ENCODE results near the gene GSDME.

GSDME gene

DNA sequence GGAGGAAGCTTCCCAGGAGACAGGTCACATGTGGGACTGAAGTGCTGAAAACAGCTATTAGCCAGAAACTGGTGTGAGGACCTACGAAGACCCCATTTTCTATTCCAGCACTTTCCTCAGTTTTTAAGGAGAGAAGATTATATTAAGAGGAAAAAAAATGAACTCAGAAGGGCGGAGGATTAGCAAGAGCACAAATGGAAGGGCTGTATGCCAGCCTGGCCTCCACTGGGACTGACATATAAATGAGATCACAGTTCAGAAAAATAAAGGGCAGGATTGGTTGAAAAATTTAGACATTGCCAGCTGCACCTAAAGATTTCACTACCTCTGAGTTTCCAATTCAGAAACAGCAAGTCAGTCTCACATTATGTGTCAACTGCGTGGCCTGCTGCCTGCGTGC, 53.0 kb downstream of the GSDME start:
- DNase-seq (ENCODE audit: low read depth): no peak

DNA sequence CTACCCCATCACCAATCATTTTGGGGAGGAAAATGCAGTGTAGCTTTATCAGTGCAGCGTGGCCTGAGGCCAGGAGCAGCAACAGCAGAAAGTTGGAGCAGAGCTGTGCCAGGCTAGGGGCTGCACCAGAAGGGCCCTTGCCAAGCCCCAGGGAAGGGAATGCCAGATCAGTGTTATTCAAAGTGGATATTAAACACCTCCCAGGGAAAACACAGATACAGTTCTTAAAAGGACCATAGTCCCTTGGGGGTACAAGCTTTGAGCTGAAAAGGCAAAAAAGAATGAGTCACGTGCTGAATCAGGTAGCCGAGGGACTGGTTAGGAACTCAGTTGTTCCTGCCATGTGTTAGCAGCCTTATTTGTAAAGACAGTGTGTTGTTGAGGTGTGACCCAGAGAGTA, 54.0 kb downstream of the GSDME start:
- no peak for DNase-seq (ENCODE audit: low read depth)

DNA sequence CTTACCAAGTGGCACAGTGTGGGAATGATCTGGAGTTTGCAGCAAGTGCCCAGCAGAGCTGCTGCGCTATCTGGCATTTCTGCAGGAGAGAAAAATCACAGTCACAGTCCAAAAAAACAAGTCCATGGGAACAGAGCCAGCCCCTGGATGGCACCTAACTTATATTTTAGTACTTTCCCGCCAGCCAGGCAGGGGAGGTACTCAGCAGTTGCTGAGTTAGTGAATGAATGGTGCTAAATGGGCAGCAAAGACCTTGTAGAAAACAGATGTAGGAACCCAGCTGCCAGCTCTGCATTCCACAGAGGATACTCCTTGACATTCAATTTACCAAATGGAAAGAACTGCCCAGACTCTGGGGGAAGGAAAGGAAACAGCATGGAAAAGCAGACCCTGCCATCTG, 54.5 kb downstream of the GSDME start:
- no peak for DNase-seq (ENCODE audit: low read depth)

DNA sequence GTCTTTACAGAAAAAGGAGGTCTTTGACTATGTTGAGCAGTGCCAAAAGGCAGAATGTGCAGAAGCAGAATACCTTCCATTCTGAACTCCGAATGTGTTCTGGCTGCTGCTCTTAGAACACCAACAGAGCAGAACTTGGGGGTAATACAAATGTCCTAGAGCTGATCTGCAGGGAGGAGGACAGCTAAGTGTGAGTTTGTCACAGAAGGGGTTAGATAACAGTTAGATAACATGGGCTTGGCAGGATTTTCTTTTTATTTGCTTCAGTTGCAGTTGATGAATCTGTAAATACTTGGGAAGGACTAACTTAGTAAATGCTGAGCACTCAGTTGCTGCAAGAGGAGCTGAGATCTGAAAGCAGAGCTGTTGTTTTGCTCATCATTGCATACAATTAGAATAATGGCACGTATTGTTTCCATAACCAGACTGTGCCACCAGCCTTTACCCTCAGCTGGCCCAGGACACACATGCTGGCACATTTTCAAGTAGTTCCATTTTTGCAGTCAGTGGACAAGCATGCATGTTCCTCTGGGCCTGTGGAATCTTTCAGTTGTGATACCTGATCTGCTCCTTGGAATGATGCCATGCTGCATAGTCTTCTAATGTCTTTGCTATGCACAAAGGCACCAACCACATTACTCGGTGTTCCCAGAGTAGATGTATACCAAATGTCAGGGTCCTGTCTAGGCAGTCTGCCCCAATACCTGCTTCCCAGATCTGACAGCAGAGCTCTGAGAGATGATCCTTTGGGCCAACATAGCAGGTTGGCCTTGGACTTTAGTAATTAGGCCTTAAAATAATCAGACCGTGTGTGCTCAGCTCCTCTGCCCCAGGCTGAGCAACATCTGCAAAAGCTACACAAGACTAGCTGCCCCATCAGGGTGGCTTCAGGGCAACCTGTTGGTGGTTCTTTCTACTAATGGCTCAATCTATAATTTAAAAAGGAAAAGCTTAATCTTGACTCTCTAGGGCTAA, 55.7 kb downstream of the GSDME start:
- DNase-seq (ENCODE audit: low read depth): no peak

DNA sequence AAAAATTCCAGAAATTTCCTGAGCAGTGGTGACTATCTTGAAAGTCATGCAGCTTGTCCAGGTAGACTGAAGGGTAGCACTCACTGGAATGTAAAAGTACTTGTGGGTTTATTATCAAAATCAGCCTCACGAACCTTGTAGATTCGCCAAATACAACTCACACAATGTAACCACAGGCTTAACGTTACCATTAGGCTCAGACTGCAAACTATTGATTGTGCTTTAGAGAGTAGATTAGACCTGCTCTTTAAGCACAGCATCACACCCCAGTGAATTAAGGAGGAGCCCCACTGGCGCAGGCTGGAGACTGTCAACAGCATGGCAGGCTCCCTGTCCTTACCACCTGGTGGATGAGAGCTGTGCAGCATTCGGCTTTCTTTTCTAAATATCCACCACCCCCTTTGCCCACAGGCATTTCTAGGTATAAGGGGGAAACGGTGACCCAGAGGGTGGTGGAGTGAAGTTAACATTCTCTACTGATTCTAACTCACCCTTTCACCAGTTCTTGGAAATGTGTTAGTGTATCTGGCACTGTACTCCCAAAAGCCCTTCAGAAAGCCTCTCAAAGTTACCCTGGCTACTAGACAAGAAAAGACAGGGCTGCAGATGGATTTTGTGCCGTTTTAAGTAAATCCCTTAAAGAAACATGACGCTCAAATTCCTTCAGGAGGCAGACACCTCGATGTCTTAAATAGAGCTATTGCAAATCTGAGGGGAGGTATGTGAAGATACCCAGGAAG, 56.6 kb downstream of the GSDME start:
- DNase-seq (ENCODE audit: low read depth): no peak

DNA sequence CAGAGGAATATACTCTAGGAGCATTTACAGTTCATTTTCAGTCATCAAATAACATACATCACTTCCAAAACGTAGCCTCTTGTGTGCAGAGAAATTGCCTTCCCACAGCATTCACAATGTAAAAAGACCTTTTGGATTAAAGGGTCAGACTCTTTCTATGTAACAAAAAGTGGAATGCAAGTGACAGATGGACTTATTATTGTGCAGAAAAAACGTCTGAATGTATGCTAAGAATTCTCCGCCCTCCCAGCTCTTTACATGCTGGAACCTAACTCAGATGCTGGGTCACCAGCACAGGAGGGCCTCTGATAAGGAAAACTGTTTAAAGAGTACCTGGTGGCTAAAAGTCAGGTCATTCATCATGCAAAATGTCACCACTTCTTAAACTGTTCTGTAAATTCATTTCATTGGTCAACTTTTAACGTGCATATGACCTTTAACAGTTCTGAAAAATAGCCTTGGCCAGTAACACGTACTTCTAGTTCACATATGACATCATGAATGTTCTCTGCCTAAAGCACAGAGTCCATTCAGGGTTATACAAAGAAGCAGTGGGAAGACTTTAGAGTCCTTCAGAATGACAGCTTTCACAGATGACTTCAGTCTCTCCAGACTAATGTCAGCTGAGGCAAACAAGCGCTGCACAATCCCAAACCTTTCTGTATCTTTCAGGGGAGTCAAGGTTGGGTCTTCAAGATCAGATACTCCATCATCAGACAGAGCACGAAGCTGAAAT, 58.6 kb downstream of the GSDME start:
- DNase-seq (ENCODE audit: low read depth): no peak

DNA sequence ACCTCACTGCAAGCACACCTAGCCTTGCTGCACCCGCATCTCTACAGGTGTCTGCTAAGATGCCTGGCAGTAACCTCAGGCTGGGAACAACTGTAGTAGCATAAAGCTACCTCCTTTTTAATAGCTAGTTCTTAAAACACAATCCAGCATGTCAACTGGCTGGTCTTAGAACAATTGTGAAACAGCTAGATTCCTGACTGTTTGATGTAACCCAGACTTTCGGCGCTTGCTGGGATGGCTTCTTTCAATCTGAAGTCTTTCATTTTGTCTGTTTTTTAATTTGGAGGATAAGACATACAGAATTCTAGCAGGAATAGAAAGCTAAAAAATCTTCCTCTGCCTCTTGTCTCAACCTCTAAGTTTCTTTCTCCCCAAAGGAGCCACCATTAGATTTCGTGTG, 59.8 kb downstream of the GSDME start:
- DNase-seq (ENCODE audit: low read depth): no peak

DNA sequence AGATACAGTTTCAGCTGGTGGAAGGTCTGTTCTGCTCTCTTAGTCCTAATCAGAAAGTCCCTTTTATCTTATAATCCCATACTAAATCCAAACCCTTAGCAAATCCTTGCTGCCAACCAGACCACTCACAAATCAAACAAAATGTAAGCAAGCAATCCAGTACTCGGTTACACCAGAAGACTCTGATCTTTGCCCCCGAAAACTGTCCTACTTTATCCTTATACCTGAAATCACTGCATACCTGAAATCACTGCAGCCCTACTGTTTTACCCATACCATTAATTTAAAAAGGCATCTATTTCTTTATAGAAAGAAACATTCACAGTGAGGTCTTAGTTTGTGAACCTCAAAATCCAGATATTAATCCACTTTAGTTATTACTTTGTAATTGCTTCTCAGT, 64.7 kb downstream of the GSDME start:
- no peak for DNase-seq (ENCODE audit: low read depth)

DNA sequence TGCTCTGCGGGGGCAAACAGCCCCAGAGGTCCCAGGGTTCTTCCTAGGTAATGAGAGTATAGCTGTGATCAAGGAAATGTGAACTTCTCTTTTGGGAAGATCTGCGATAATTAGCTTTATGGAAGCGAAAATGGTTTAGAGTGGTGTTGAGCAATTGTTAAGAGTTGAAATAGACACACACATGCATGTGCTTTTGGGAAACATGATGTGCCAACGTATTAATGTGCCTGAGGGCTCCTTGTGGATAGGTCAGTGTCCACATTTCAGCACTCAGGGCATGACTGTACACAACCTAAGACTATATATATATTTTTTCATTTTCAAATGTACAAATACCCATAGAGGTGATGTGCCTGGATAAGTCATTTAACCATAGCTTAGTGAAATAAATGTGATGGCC, 67.0 kb downstream of the GSDME start:
- DNase-seq (ENCODE audit: low read depth): no peak

DNA sequence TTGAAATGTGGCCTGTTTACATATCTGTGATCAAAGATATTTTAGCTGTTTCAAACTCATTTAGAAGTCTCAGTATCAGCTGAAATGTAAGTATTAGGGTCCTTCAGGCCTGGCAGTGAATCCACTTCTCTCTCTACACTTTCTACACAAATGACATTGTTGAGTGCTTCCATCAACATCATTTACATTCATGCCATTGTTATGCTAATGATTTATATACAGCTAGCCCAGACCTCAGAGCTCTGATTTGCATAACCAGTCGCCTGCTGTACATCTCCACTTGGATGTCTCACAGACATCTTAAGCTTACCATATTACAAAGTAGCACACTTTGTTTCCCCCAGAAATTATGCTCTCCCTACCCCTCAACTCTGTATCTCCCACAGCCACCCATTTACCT, 71.6 kb downstream of the GSDME start:
- no peak for DNase-seq (ENCODE audit: low read depth)

DNA sequence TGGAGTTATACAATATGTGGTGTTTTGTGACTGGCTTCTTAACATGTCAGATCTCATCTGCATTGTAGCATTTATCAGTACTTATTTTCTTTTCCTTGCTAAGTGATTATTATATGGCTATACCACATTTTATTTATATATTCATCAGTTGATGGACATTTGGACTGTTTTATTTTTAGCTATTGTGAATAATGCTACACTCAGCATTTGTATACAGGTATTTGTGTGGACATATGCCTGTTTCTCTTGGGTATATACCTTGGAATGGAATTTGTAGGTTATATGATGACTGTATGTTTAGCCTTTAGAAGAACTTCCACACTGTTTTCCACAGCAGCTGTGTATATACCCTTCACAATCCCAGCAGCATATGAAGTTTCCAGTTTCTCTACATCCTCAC, 86.5 kb downstream of the GSDME start:
- DNase-seq (ENCODE audit: low read depth): no peak

DNA sequence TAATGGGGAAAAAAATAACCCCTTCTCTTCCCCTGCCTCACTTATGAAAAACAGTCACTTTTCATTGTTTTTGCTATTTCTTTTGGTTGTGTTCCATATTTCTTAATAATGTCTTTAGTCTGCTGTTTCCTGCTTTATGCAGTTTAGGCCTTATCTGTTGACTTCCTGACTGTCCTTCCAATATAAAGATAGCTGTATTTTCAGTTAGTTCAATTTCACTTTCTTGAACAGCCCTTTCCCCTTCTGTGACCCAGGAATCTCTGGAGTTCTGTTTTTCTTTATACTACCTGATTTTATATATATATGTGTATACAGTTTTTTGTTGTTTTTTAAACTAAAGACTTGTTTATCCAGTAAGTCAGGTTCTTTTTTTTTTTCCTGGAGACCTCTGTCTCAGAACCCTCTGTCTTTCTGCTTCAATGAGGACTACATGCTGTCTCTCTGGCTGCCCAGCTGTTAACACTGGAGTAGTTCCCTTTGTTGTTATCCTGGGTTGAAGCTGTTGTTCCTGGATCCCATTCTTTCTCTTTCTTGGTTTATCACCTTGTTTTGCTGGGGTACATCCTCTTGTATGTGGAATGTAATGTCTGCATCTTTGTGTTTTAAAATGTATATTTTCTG, 87.2 kb downstream of the GSDME start:
- no peak for DNase-seq (ENCODE audit: low read depth)

DNA sequence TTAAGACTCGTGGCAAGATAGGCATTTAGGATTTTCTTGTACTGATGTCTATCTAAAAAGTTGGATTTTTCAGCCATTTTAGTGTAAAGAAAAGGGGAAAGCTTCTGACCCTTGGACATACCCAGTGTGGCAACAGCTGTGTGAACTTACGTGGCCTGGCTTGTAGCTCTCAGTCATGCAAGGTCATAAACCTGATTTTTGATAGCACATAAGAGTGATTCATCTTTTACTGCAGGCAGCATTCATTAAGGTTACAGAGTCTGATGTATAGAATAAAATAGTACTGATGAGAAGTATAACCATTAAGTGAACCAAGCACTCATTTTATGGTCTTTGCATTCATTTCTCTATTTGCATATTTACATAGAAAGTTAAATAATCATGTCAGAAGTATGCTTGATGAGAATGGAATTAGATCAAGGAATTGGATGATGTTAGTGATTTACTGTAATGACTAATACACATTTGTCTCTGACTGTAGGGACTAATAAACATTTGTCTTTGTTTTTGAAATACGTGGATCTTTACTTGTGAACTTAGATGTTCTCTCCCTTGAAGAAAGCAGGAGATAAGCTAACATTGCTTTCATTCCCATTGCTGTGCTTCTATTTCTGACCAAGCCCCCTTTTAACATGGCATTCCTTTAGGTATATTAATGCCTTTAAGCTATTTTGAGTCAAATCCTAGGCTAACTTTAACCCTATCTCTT, 88.2 kb downstream of the GSDME start:
- DNase-seq (ENCODE audit: low read depth): no peak

DNA sequence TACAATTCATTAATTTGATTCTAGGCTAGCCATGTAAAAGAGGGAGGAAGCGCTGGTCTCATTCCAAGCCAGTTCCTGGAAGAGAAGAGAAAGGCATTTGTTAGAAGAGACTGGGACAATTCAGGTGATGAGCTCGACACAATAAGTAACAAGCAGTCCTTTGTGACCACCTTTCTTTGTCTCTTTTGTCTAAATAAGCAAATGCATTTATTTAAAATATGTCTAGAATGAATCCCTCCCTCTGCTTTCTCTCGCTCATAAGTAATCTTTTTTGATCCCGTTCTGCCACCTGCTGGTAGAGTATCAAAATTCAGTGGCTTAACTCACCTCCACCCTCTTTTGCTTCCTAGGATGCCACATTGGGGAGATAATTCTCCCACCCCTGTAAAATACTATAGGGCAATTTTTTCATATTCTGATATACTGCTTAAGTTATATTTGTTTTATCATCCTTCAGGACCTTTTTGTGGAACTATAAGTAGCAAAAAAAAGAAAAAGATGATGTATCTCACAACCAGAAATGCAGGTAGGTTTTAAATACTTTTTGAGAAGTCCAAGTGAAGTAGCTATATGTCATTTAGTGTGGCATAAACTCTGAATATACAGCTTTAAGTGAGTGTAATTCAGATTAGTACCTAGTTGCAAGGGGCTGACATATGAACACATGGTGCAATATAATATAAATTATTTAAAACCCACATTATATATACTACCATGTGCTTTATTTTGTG, 91.5 kb downstream of the GSDME start:
- DNase-seq (ENCODE audit: low read depth): peak; percentile 19

DNA sequence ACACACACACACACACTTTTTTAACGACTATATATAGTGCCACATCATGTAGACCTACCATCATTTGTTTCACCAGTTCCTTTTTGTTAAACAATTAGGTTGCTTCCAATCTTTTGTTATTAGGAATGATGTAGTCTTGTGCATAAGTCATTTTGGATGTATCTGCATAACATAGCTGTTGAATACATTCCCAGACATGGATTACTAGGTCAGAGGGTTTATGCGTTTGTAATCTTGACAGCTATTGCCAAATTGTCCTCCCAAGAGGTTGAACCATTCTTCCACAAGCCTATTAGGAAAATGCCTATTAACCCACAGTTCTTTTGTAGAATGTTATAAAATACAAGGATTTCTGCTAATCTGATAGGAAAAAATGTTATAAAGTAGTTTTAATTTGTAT, 96.7 kb downstream of the GSDME start:
- DNase-seq (ENCODE audit: low read depth): no peak

DNA sequence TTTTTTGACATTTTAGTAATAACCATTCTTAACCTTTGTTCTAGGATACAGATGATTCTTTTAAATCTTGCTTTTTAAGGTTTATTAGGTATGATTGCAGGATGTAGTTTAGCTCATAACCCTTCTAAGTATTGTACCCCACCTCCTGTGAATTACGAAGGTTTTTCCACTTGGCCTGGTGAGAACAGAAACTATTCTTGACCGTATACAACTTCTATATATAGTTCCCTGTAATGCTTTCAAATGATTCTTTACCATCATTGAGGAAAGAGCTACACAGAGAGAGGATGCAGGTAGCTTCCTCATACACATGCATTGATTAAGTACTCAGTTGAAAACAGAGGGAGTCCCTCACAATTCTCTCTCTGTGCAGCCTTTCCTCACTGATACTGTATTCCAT, 97.8 kb downstream of the GSDME start:
- DNase-seq (ENCODE audit: low read depth): no peak

DNA sequence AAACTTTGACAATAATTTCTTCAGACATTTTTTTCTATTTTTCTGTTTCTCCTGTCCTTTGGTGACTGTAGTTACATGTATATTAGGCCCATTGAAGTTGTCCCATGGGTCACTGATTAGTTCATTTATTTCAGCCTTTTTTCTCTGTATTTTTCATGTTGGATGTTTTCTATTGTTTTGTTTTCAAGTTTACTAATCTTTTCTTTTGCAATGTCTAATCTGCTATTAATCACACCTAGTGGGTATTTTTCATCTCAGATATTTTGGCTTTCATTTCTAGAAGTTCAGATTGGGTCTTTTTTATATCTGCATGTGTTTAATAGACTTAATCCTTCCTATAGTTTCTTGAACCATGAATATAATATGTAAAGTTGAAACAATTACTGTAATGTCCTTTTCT, 99.3 kb downstream of the GSDME start:
- DNase-seq (ENCODE audit: low read depth): no peak

DNA sequence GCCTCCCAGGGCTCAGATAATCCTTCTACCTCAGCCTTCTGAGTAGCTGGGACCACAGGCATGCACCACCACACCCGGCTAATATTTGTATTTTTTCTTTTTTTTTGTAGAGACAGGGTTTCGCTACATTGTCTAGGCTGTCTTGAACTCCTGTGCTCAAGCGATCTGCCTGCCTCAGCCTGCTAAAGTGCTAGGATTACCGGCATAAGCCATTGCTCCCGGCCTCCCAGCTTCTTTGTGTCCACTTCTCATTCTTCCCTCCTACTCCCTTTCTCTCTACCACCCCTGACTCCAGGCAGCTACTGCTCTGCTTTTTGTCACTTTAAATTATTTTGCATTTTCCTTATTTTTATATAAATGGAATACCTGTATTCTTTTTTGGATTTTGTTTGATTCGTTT, 100.7 kb downstream of the GSDME start:
- no peak for DNase-seq (ENCODE audit: low read depth)

DNA sequence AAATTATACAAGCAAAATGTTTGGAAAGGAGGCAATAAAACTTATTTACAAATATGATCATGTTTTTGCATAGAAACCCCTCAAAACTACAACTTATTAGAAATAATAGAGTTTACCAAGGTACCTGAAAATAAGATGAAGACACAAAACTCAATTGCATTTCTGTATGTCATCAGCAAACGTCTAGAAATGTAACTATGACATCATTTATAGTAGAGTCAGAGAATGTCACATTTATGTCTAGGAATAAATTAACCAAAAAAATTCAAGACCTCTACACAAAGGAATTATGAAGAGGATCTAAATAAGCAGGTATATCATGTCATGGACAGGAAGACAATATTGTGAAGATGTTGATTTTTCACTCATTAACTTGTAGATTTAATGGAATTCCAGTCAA, 103.0 kb downstream of the GSDME start:
- no peak for DNase-seq (ENCODE audit: low read depth)

DNA sequence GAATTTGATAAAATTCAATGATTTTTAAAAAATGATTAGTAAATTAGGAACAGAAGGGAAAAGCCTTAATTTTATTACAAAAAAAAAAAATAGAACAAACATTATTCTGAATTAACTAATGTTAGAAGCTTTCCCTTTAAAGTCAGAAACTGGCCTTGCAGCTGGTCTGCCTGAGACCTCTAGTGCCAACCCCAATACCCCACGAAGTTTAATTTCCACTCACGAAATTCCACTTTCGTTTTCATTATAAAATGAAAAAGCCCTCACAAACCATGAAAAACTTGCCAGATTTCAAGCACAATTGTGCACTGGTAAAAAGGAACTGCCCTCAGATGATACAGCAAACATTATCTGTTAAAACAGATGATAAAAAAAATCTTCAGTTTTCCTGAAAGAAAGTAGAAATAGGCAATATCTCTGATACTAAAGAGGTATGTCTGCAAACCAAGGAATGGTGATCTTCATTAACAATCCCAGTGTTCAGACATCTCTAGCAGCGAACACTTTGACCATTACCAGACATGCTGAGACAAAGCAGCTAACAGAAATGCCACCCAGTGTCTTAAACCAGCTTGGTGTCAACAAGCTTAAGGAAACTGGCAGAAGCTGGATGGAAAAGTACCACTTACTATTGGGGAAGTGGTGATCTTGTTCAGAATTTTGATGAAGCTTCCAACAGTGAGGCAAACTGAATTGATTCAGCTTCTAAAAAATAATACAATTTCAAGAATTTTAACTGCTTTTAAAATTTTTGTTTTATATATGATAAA, 103.8 kb downstream of the GSDME start:
- no peak for DNase-seq (ENCODE audit: low read depth)

Measured in stimulated activated CD8-positive, alpha-beta memory T cell treated with anti-CD3 and anti-CD28 coated beads, Interleukin-15, amount 100 ng/mL, for 1 hour (primary cell).